ENCODE measurements around the gene NUTM1.
"Not testable (repeated sequence)": the region's sequence is repeated elsewhere in the genome, so short reads cannot be mapped to it uniquely, and the experiment has no call there.

Gene NUTM1

GRCh38 chr15:34337557-34338306 lies 5.4 kb upstream of the NUTM1 start, which contains the start of gene SLC12A6:
Gene SLC12A6, minus strand, starts transcription at chr15:34337781. Its CDS starts 1,101 bp downstream, at chr15:34336680.
- TF ChIP-seq CTCF (IDR thresholded peaks at IDR 0.05; ENCODE audit: insufficient read depth, low read depth, low read length, missing control alignments): no peak
- peak; percentile 94 for DNase-seq (ENCODE audit: low read depth)
- H3K4me3 ChIP-seq (ENCODE audit: low read depth, low read length): peak within 1 kb of the TSS; percentile 70

- H3K4me3 ChIP-seq (ENCODE audit: low read depth, low read length): peak overlapping the region; percentile 50
- DNase-seq (ENCODE audit: low read depth): no peak
- no peak for TF ChIP-seq CTCF (IDR thresholded peaks at IDR 0.05; ENCODE audit: insufficient read depth, low read depth, low read length, missing control alignments)
Observed at GRCh38 chr15:34338347-34338746, 4.8 kb upstream of the NUTM1 start.

- no peak for TF ChIP-seq CTCF (IDR thresholded peaks at IDR 0.05; ENCODE audit: insufficient read depth, low read depth, low read length, missing control alignments)
- no peak for DNase-seq (ENCODE audit: low read depth)
- no peak overlapping the region for H3K4me3 ChIP-seq (ENCODE audit: low read depth, low read length)
Observed at GRCh38 chr15:34339946-34340345, 3.2 kb upstream of the NUTM1 start.

GRCh38 chr15:34341381-34342212 lies 1.5 kb upstream of the NUTM1 start:
- TF ChIP-seq CTCF (IDR thresholded peaks at IDR 0.05; ENCODE audit: insufficient read depth, low read depth, low read length, missing control alignments): no peak
- H3K4me3 ChIP-seq (ENCODE audit: low read depth, low read length): peak overlapping the region; percentile 91

GRCh38 chr15:34342213-34342736 lies 840 bp upstream of the NUTM1 start:
- peak overlapping the region; percentile 91 for H3K4me3 ChIP-seq (ENCODE audit: low read depth, low read length)
- DNase-seq (ENCODE audit: low read depth): not testable (repeated sequence)

More at GRCh38 chr15:34341381-34342212, 1.5 kb upstream of the NUTM1 start:
- DNase-seq (ENCODE audit: low read depth): no peak

GRCh38 chr15:34347951-34348638 lies 5.0 kb downstream of the NUTM1 start:
- H3K4me3 ChIP-seq (ENCODE audit: low read depth, low read length): no peak overlapping the region
- TF ChIP-seq CTCF (IDR thresholded peaks at IDR 0.05; ENCODE audit: insufficient read depth, low read depth, low read length, missing control alignments): no peak
- no peak for DNase-seq (ENCODE audit: low read depth)

Measured in GM12865 (cell line).